GM06990 (cell line): Measurements from ENCODE around the gene UPF1.
A peak's percentile ranks its signal among the peaks of the same experiment; 100 is the strongest.

ENCODE experiments used
- DNase-seq: peaks from one replicate; pipeline ENCODE4 v3.0.0-alpha.2; 2011; ENCODE audit not compliant: insufficient read length; ENCODE audit errors: extremely low read depth
- H3K27me3 ChIP-seq: replicated peaks from 2 replicates; pipeline ENCODE4 v1.6.0; 2011; ENCODE audit warnings: low read length; ENCODE audit not compliant: control insufficient read depth, insufficient read depth
- H3K36me3 ChIP-seq: 2 replicates; pipeline ENCODE4 v1.5.1; 2011; ENCODE audit warnings: low read length; ENCODE audit not compliant: control insufficient read depth, insufficient read depth
- H3K4me3 ChIP-seq: replicated peaks from 2 replicates; pipeline ENCODE4 v1.5.1; 2011; ENCODE audit warnings: low read depth, mild to moderate bottlenecking, control low read depth, low read length
- TF ChIP-seq, protein P1 (sequence below): IDR thresholded peaks from 2 replicates; pipeline ENCODE4 v1.5.1; 2011; ENCODE audit warnings: low read length, control low read depth, mild to moderate bottlenecking, inconsistent platforms; ENCODE audit not compliant: insufficient read depth, poor library complexity, severe bottlenecking

Gene UPF1

DNA sequence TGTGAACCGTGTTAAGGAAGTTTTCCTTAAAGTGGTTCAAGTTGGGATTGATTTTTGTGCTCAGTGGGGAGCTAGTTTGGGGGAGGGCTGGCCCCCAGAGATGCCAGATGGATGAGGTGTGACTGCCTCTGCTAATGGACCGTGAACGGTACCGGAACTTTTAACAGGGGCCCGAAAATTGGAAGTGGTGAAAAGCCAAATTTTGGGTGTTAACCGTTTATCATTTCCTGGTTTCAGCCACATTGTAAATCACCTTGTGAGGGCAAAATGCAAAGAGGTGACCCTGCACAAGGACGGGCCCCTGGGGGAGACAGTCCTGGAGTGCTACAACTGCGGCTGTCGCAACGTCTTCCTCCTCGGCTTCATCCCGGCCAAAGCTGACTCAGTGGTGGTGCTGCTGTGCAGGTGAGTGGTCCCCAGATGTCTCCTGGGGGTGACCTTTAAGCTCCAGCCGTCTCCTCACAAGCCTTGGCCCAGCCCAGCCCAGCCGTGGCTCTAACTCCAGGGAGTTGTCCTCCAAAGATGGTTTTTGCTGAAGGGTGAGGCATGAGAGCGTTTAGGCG, 18.2 kb downstream of the UPF1 start:
- TF ChIP-seq, protein P1, sequence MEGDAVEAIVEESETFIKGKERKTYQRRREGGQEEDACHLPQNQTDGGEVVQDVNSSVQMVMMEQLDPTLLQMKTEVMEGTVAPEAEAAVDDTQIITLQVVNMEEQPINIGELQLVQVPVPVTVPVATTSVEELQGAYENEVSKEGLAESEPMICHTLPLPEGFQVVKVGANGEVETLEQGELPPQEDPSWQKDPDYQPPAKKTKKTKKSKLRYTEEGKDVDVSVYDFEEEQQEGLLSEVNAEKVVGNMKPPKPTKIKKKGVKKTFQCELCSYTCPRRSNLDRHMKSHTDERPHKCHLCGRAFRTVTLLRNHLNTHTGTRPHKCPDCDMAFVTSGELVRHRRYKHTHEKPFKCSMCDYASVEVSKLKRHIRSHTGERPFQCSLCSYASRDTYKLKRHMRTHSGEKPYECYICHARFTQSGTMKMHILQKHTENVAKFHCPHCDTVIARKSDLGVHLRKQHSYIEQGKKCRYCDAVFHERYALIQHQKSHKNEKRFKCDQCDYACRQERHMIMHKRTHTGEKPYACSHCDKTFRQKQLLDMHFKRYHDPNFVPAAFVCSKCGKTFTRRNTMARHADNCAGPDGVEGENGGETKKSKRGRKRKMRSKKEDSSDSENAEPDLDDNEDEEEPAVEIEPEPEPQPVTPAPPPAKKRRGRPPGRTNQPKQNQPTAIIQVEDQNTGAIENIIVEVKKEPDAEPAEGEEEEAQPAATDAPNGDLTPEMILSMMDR, result no peak
- Histone ChIP-seq H3K27me3 (no peaks in the 10 kb centered on the region), H3K36me3 (peaks cover 56% of the 10 kb centered on the region), H3K4me3 (peak overlapping the region; percentile 10; the same call in 1 of the 2 replicates)
- peak; percentile 47 for DNase-seq

- H3K36me3 ChIP-seq, result peaks cover 57% of the 10 kb centered on the region
- TF ChIP-seq, protein P1, result no peak
Measured at GRCh38 chr19:18850471-18851375, 19.0 kb downstream of the UPF1 start.

GRCh38 chr19:18851673-18852325, 20.0 kb downstream of the UPF1 start:
- TF ChIP-seq, protein P1, result no peak
- Histone ChIP-seq H3K27me3 (no peaks in the 10 kb centered on the region), H3K36me3 (peaks cover 60% of the 10 kb centered on the region)

More at GRCh38 chr19:18850471-18851375, 19.0 kb downstream of the UPF1 start:
- no peak for DNase-seq
- Histone ChIP-seq H3K27me3 (no peaks in the 10 kb centered on the region), H3K4me3 (no peak overlapping the region)

GRCh38 chr19:18852648-18853047, 20.9 kb downstream of the UPF1 start:
- no peak overlapping the region for H3K4me3 ChIP-seq
- no peak for DNase-seq
- peaks cover 68% of the 10 kb centered on the region for H3K36me3 ChIP-seq
- no peaks in the 10 kb centered on the region for H3K27me3 ChIP-seq
- TF ChIP-seq, protein P1, result no peak

More at GRCh38 chr19:18851673-18852325, 20.0 kb downstream of the UPF1 start:
- H3K4me3 ChIP-seq, result no peak overlapping the region
- DNase-seq, result no peak

DNA sequence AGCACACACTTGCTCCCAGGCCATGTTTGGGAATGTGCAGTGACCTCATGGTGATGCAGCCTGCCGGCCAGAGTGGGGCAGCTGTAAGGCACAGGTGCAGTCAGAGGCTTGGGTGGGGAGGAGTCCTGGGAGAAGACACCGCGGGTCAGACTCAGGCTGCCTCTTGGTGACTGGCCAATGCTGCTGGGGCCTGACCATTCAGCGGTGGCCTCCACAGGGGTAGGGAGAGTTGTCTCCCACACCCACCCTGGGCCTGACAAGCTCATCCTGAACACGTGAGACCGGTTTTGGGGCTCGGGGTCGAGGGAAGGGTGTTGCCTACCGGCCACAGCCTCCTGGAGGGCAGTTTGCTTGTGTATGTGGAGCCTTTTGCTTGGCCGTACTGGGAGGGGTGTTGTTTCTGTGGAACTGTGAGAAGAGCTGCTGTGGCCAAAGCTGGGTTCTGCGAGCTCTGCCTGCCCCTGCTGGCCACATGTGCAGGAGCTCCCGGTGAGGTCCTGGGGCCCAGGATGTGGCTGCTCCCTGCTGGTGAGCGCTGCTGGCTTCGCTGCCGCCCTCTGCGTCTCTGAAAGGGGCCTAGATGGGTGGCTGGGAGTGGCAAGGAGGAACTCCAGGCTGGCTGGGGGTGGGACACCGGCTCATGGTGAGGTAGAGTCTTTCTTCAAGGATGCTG, 22.1 kb downstream of the UPF1 start:
- TF ChIP-seq, protein P1, result no peak
- no peaks in the 10 kb centered on the region for H3K27me3 ChIP-seq
- peaks cover 71% of the 10 kb centered on the region for H3K36me3 ChIP-seq
- DNase-seq, result no peak
- no peak overlapping the region for H3K4me3 ChIP-seq
